GM18909 (cell line): ENCODE results near the gene CD300LG.
"Not testable (repeated sequence)": the region's sequence is repeated elsewhere in the genome, so short reads cannot be mapped to it uniquely, and the experiment has no call there.

Experiments used
- ATAC-seq: cut with Tn5 transposase; IDR thresholded peaks from one replicate; pipeline ENCODE4 v1.9.1; 2021; ENCODE audit warnings: mild to moderate bottlenecking; ENCODE audit not compliant: unreplicated experiment, poor library complexity

Gene CD300LG

GRCh38 chr17:43877031-43877430 lies 30.1 kb downstream of the CD300LG start:
- no peak for ATAC-seq

DNA sequence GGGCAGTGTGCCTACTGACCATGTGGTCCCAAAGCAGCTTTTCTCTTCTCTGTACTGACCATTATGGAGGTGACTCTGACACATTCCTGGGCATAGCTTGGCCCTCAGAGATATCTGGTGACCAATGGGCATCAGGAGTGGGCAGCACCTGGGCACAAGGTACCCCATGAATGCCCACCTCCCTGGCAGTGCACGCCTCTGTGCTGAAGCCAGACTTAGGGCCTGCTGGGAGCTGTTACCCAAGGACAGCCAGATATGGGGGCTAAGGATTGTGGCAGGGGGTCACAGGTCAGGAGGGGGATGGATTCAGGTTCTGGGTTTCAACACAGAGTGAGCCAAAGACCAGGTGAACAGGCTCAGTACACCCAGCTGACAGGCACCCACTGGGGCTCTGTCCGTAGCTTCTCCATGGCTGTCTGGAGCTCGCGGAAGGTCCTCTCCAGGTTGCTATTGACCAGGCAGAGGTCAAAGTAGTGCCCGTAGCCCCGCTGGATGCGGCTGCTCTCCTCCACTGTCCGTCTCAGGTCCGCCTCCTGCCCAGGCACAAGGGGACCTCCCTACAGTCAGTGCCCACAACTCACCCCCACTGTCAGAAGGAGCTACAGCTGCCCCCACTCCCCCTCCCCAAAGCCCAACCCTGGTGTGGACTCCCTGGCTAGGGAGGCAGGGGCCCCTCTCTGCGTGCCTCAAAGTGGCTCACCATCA lies 30.6 kb downstream of the CD300LG start:
- ATAC-seq, result no peak

- ATAC-seq, result peak; percentile 47
Measured at GRCh38 chr17:43878260-43879175, 31.5 kb downstream of the CD300LG start.

- ATAC-seq, result no peak
Measured at GRCh38 chr17:43879723-43880419, 32.9 kb downstream of the CD300LG start.

GRCh38 chr17:43880420-43880991 lies 33.5 kb downstream of the CD300LG start:
- ATAC-seq, result no peak

- ATAC-seq, result no peak
Measured at GRCh38 chr17:43881181-43881580, 34.2 kb downstream of the CD300LG start.

- ATAC-seq, result no peak
Measured at GRCh38 chr17:43881758-43882505, 35.0 kb downstream of the CD300LG start.

GRCh38 chr17:43882761-43883415 lies 35.9 kb downstream of the CD300LG start:
- no peak for ATAC-seq

DNA sequence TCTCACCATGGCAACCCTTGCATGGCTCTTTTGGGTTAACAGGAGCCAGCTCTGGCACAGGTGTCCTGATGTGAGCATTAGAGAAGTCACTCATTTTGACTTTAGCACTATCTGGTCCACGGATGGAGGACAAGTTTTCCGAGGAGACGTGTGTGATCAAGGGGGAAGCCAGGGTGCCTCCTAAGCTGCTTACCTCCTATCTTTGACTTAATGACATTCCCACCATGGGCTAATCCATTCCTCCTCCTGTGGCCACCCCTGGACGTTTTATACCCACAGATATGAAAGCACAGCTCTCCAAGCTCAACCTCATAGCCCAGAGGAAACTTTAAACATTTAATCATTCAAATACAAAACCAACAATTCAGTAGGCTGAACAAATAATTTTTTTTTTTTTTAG lies 41.6 kb downstream of the CD300LG start:
- no peak for ATAC-seq

GRCh38 chr17:43890240-43890639 lies 43.3 kb downstream of the CD300LG start:
- no peak for ATAC-seq

GRCh38 chr17:43891851-43892646 lies 45.1 kb downstream of the CD300LG start:
- no peak for ATAC-seq

- no peak for ATAC-seq
Measured at GRCh38 chr17:43892647-43892952, 45.6 kb downstream of the CD300LG start.

- ATAC-seq, result not testable (repeated sequence)
Measured at GRCh38 chr17:43894494-43894893, 47.5 kb downstream of the CD300LG start.

GRCh38 chr17:43897831-43898230 lies 50.9 kb downstream of the CD300LG start:
- no peak for ATAC-seq

DNA sequence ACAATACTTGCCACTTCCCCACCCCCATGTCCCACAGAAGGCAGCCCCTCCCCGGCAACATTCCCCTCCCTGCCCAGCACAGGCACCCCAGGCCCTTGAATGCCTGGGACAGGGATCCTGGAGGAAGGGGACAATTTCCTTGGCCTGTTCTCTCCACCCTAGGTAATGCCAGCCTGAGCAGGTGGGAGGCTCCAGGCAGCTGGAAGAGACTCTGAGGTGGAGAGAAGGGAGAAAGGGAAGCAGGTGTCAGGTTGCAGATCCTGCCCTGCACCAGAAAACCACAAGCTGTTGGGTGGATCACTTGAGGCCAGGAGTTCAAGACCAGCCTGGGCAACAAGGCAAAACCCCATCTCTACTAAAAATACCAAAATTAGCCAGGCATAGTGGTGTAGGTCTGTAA lies 51.5 kb downstream of the CD300LG start:
- no peak for ATAC-seq

- ATAC-seq, result peak; percentile 58
Measured at GRCh38 chr17:43900183-43900857, 53.3 kb downstream of the CD300LG start.

- ATAC-seq, result no peak
Measured at GRCh38 chr17:43900858-43901754, 54.1 kb downstream of the CD300LG start.
